ENCODE measurements around the gene ATP11A.
"Not testable (repeated sequence)": the region's sequence is repeated elsewhere in the genome, so short reads cannot be mapped to it uniquely, and the experiment has no call there.

The ATP11A gene

DNA sequence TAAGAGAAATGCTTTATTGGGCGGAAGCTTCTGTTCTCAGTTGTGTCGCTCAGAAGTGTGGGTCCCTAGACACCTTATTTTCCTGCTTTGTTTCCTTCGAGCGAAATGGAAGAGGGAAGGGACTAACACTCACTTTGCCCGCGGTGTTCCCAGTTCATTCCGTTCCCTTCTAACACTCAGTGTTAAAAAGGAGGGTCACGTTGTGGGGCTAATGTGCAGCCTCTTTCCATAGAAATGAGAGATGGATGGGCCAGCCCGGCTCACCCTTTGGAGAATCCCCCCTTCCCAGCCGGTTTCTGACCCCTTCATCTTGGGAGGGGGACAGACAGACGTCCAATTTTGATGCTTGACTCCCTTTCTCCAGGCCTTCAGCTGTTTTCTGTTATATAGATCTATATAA lies 2.3 kb downstream of the ATP11A start:
- DNase-seq (ENCODE audit: low read depth in 2 of 2): no peak

DNA sequence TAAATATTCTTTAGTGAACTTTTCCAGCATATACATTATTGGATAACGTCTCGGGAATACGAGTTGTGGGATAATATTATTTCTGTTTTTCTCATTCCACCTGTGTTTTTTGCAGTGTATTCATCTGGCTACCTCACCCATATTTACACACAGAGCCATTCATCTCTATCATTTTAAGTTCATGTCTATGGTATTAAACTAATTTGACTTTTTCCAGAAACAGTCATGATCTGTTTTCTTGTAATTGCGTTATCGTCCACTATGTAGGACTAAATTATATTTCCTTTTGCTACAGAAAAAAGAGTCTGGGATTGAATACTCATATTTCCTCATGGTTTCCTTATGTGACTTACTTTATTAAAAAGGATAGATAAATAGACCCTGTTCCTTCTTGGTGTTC lies 2.7 kb downstream of the ATP11A start:
- DNase-seq (ENCODE audit: low read depth in 2 of 2): no peak

DNA sequence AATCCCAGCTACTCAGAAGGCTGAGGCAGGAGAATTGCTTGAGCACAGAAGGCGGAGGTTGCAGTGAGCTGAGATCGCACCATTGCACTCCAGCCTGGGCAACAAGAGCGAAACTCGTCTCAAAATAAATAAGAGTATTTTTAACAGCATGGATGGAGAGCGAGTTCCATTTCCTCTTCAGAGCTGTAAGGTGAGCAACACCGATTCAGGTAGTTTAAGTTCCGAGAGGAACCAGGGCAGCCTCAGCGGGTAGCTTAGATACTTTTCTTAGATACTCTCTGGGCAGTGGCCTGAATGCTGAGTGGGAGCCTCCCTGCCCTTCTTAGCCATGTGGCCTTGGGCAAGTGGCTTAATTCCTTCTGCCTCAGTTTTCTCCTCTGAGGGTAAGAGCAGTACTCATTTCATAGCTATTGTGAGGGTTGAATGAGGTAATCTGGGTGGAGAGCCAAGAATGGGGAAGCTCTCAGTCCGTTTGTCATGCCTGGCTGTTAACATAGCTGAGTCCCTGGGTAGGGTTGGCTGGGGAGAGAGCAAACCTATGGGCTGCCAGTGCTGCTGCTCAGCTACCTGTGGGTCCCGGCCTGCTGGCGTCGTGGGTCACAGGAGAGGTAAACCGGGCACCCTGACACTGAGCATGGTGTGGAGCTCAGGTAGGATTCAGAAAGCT lies 4.1 kb downstream of the ATP11A start:
- no peak for DNase-seq (ENCODE audit: low read depth in 2 of 2)

DNA sequence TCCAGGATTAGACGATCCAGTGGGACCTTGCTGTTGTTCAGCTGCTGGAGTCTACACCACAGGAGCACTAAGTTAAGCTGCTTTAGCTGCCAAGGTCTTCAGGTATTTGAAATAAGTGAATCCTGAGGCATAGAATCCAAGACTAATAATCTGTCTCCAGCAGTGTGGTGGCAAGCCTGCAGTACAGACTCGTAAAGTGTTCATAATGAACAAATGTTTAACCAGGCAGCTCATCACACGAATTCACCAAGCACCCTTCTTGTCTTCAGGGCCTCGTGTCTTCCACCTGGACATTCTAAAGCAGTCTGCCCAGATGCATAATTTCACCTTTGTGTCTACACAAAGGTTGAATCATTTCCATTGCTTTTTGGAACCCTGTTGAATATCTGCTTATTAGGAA lies 5.3 kb downstream of the ATP11A start:
- no peak for DNase-seq (ENCODE audit: low read depth in 2 of 2)

DNA sequence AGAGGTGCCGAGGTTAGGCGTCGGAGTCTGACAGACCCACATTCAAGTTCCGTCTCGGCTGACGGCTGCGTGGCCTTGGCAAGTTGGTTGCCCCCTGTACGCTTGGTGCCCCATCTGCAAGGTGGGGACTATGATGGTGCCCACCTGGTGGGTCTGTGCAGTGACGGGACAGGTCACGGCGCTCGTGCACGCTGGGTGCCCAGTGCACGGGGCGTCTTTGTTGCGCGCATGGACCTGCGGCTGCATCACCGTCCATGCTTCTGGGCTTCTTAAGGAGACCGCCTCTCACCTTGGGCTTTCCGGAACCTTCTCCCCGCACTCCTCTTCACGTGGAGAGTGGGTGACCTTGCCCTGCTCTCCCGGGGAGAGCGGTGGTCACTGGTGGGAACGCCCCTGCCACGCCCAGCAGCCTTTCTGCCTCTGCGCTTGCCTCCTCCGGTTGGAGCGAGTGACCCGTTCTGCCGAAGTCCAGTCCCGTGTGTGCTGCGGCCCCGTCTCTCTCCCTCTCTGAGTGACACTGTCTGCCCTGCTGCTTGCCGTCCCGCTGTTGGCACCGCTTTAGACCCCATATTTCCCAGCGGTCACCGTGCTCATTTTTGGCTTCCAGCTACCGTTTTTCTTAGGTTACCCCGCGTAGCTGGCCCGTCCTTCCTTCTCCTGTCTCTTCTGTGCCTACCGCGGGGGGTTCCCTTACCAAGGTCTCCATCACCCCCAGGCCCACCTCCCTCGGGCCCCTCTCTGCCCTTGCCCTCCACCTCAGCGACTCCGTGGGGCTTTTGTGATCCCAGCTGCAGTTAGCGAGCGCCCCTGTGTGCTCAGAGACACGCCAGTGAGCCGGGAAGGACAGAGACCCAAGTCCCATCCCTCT lies 6.4 kb downstream of the ATP11A start:
- DNase-seq (ENCODE audit: low read depth in 2 of 2): no peak

DNA sequence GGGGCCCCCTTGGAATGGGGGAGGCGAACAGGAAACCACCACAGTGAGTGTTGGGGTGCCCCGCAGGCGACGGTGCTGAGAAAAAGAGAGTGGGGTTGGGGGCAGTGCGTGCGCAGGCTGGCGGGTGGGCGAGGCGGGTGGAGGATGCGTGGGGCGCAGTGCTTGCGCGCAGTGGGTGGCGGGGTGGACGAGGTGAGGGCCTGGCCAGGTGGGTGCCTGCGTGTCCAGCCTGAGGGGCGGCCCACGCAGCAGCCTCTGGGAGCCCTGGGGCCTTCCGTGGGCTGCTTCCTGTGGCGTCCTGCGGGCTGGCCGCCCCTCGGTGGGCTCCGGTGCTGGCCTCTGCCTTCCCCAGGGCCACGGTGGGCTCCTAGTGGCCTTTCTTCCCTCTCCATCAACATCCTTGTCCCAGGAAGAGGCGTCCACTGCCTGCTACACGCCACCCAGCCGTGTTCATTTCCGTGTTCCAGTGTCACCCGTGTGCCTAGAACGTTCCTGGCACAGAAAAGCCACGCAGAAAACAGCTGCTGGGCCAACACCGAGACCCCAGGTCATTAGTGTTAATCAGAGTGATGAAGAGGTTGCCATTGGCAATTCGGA lies 7.1 kb downstream of the ATP11A start:
- DNase-seq (ENCODE audit: low read depth in 2 of 2): no peak

DNA sequence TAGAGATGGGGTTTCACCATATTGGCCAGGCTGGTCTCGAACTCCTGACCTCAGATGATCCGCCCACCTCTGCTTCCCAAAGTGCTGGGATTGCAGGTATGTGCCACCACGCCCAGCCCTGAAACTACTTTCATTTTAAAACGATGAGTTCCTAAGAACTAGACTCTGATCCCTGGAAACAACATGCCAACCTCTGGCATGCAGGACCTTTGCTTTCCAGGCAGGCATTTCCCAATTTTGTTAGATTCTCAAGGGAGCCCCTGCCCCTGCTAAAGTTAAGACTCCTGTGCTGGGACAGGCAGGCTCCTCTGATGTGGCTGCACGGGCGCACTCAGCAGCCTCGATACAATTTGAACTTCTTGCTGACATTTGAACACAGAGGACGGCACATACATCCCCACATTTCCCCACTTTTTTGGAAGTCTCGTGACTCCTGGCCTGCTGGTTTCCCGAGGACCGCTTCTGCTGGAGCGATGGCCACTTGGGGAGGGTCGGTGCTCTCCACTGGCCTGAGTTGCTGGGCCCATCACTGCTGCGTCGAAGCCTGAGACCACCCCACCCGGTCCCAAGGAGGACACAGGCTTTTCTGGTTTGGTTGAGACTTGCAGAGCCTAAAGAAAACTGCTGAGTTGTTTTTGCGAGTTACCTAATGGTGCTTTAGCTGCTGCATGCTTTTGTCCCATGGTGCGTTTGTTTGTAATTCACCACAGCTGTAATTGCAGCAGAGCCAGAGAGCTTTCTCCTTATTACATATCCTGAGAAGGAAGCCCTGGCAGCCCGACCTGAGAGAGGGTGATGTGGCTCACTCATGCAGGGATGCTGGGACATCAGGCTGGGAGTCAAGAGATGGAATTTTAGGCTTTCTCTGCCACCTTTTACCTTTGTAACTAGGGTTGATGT lies 8.2 kb downstream of the ATP11A start:
- DNase-seq (ENCODE audit: low read depth in 2 of 2): no peak

DNA sequence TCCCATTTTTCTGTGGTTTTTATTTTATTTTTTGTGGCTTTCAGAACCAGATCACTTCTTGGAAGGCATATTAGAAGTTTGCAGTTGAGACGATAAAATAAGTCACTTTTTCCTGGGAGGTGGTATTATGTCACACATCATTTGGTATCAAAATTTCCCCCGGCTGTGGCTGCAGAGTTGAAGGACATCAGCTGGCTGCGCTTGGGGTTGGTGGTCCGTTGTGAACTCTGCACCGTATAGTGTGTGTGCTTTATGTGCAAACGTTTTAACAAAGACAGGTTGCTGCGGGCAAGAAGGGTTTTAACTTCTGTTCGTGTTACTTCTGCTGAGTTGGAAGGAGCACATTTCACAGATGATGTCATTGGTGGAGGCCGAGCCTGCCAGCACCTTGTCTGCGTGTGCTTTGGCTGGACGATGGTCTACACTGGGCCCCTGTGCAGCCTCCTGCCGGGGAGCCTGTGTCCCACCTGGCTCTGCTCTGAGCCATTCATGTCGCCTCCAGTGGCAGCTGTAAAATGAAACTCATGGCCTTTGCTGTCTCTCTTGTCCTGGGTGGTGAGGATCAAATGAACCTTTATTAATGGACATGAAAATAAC lies 9.6 kb downstream of the ATP11A start:
- DNase-seq (ENCODE audit: low read depth in 2 of 2): no peak

DNA sequence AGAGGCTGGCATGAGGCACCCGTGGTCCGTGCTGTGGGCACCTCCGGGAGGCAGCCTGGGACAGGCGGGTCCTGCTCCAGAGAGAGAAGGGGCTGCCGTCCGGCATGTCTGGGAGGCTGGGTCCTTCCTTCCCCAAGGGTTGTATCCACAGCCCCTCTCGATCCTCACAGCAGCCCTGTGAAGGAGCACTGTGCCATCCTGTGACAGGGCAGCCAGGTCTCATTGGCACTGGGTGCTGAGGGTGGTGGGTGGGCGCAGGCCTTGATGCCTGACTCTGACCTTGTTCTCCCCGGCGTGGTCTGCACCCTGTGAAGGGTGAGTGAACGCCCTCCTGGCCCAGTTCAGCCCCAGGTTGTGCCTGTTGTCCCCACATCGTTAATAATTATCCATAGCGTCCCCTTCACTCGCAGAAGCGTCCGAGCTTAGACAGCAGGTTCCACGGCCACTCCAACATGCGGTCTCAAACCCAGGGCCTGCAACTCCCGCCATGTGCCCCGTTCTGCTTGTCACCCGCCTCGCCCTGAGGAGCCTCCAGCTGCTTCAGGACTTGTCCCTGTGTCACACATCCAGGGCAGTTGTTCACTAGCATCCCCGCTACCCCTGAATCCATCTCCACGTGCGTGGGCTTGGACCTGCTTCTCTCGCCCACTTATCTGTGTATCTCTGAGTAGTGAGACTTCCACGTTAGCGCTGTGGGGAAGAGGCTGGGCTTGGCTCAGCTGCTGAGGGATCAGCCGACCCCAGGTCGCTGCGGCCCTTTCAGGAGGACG lies 10.6 kb downstream of the ATP11A start:
- DNase-seq (ENCODE audit: low read depth in 2 of 2): no peak

DNA sequence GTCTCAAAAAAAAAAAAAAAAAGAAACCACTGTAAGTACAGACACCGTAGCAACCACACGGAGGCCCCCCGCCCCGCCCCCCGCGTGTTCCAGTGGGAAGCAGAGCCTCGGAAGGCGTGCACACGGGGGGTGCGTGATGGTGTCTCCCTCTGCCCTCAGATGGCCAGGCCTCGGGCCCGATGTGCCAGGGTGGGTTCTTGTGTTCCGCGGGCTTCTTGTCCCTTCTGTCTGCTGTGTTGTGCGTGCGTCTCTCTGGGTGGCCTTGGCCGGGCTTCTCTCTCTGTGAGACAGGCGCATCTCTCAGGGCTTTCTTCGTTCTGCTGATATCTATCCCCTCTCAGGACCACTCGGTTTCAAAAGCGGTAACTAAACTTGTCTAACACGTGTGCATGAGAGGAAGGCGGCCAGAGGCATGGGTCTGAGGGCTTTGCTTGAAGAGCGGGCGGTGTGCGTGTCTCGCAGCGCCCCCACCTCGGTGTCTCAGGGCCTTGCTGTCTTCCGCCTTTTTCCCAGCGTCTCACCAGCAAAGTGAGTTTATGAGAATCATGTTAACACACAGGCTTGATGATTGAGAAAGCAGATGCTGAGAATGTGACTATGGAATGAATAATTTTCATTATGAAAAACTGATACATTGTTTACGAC lies 12.6 kb downstream of the ATP11A start:
- no peak for DNase-seq (ENCODE audit: low read depth in 2 of 2)

DNA sequence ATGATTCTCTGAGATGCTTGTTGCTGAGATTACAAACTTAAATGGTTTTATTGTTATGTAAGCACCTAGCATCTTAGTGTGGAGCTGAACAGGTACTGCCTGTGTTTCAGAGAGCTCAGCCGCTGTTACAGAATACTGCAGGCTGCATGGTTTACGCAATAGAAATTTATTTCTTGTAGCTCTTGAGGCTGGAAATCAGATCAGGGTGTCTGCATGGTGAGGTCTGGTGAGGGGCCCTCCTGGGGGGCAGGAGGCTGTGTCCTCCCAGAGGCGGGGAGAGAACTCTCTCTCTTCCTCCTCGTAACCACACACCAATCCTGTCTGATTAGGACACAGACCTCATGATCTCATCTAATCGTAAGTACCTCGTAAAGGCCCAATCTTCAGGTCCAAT lies 13.1 kb downstream of the ATP11A start:
- DNase-seq (ENCODE audit: low read depth in 2 of 2): no peak

DNA sequence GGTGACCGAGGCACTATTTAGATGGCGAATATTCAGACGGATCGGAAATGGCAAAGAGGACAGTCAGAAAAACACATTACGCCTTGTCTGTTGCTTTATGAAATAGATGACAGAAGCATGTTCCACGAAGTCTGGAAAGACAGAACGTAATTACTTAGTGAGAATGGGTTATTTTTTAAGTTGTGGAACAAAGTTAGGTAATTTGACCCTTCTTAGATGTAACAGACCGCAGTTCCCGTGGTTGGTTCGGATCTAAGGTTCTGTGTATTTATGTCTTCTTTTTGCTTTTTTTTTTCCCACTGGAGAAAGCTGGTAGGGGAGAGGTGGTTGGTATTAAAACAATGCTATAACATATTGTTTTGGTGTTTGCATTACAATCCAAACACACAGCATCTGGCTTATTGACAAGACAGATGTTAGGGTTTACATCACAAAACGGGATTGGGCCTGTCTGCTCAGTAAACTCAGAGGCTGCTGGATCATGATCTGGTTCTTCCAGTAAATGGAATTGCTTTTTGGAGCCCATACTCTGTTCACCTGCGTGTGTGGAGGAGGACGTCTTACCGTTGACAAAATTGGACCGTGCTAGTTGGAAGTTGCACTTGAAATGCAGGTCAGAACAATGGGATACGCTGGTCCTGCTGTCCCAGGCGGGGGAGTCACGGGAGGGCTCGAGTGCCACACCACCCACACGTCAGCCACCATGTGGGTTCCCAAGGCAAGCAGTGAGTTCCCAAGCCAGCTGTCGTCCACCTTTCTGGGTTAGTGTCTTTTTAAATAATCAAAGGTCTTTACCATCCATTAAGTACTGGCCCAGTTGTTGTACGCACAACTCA lies 13.8 kb downstream of the ATP11A start:
- DNase-seq (ENCODE audit: low read depth in 2 of 2): no peak

DNA sequence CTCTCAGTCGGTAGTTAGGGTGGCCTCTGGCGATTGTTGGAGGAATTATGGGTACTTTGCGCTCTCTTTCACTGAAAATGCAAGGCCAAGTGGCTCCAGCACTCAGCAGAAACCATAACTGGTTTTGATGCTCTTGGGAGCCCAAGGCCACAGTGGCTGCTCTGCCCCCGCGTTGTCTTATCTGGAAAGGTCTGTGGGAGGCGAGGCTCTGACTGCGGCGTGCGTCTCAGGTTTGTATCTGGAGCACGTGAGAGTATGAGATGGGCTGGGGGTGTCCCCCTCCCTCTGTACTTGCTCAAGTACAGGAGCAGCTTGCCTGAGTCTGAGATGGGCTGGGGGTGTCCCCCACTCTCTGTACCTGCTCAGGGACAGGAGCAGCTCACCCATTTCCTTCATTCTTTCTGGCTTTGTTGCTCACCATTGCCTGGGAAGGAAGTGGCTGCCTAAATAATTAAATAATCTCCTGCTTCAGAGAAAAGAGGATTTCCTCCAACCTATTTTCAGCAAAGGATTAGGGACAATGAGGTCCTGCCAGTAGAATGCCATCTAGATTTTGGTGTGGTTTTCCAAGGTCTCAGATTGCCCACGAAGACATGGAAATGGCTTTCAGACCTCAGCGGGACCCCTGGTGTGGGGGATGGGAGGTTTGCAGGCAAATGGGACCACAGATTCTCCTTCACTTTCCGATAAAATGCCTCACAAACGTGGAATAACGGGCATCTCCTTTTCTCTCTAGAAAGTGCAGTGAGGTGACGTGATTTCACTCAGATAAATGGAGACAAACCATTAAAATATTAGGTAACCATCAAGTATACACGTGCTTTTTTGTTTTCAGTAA lies 14.7 kb downstream of the ATP11A start:
- no peak for DNase-seq (ENCODE audit: low read depth in 2 of 2)

DNA sequence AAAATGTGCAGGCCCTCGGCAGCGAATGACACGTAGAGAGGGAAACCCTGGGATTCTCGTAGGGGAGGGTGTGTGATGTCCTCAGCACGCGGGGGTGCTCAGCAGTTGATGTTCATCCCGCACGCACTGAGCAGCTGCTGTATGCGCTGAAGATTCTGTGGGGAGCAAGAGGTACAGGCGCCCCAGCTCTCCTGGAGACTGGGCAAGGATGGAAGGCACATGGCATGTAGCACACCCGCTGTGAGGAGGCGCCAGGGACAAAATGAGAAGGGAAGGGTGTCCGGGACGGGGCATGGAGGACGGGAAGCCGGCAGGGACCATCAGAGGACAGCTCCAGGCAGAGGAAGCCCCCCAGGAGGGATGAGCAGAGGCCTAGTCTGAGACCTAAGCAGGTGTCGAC lies 15.4 kb downstream of the ATP11A start:
- DNase-seq (ENCODE audit: low read depth in 2 of 2): no peak

DNA sequence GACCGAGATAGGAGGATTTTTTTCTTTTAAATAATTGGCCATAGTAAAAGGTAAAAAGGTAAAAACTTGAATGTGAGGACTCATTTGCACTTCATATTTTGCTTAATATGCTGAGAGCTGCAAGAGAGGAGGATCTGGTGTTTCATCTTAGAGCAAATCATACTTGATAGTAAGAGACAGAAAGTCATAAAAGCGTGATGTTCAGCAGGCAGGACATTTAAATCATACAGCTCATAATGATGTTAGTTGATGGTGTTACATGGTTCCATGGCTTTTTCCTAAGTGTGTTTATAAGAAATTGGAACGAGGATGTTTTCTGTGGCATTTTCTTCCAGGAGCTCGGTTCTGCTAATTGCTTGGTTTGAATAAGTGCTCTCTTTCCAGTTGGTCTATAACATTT lies 16.3 kb downstream of the ATP11A start:
- no peak for DNase-seq (ENCODE audit: low read depth in 2 of 2)

DNA sequence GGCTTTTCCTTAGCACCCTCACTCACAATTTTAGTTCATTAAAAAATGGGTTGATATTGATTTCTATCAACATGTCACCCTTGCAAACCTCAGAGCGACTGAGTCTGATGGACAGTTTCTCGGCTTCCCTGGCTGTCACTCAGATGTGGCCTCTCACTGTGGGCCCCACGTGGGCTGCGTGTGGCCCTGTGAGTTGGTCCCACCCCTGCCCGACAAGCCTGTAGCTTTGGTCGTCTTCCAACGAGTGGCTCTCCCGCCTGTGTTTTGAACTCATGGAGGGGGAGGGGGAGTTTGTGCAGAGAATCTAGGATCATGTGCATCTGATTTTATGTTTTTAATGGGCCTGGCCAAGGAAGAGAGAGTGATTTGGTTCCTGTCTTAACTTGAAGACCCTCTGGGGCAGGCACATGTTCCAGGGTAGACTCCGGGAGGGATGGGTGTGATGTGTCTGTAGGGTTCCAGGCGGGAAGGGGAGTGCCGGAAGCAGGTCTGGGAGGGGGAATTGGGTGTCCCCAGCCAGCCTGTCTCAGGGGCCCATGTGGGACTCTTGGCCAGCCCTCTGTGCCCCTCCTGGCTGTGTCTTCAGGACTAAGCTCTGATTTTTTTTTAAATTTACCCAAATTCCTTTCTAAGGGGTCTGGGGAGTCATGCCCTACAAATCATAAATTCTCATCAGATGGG lies 18.9 kb downstream of the ATP11A start:
- no peak for DNase-seq (ENCODE audit: low read depth in 2 of 2)

DNA sequence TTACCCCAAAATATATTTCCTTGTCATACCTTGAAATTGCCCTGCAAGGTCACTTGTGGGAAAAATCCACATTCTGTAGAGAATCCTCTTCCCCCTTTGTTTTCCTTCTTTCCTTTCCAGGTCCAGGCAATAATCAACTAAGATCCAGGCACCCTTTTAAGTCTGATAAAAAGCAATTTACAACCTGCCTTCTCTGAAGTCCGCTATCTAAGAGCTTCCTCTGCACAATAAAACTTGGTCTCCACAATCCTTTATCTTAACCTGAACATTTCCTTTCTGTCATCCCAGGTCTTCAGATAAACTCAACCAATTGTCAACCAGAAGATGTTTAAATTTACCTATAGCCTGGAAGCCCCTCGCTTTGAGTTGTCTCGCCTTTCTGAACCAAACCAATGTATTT lies 19.5 kb downstream of the ATP11A start:
- DNase-seq (ENCODE audit: low read depth in 2 of 2): not testable (repeated sequence)

Measured in stimulated activated CD8-positive, alpha-beta memory T cell treated with anti-CD3 and anti-CD28 coated beads, Interleukin-2, amount 100 ng/mL, for 1 hour (primary cell).